ENCODE results near the gene GRM8.

DNA sequence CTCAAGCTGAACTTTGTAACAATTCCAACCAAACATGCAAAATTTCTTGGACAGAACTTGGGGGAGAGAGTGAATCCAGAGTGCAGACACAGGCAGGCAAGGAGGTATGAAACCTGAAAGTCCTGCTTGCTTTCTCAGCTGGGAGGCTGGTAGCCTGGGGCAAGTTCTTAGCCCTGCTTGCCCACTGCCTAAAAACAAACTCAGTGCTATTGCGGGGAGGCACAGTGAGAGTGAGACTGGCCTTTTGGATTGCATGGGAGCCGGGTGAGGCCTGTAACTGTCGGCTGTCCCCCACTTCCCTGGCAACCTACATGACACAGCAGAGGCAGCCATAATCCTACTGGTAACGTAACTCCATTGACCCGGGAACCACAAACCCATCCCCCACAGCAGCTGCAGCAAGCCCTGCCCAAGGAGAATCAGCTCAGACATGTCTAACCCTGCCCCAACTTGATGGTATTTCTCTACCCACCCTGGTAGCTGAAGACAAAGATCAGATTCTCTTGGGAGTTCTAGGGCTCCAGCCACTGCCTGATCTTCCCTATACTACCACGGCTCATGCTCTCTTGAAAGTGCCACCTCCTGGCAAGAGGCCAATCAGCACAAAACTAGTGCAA is 663.6 kb downstream of the GRM8 start:
- TF ChIP-seq CTCF (IDR thresholded peaks at IDR 0.05) (no peak), POLR2A (IDR thresholded peaks at IDR 0.05) (no peak)
